Smooth muscle cell (in vitro differentiated cells): ENCODE data around the gene PHLDA1. TPM values are rescaled to one million over a fixed set of nuclear protein-coding genes. Genes with fewer than 3 reads are reported as not detected.
A peak's percentile ranks its signal among the peaks of the same experiment; 100 is the strongest.
"Not testable (repeated sequence)": the region's sequence is repeated elsewhere in the genome, so short reads cannot be mapped to it uniquely, and the experiment has no call there.

Experiments used
- DNase-seq: peaks from one replicate; lab custom pipeline; 2025; ENCODE audit not compliant: unreplicated experiment; lab: John Stamatoyannopoulos, UW
- H2AFZ ChIP-seq: fragments of 200-600 bp; sonication (generic); 2 replicates; pipeline ENCODE4 v1.6.0; 2016; ENCODE audit warnings: antibody characterized with exemption, low read depth, mild to moderate bottlenecking
- H3F3A ChIP-seq: fragments of 200-600 bp; sonication (generic); 2 replicates; pipeline ENCODE4 v1.6.0; 2017; ENCODE audit warnings: antibody characterized with exemption, low read depth
- H3K27ac ChIP-seq: fragments of 200-600 bp; sonication (generic); 2 replicates; pipeline ENCODE4 v1.5.1; 2016; ENCODE audit warnings: low read depth, mild to moderate bottlenecking
- H3K27me3 ChIP-seq: fragments of 200-600 bp; sonication (generic); 2 replicates; pipeline ENCODE4 v1.6.1; 2016; ENCODE audit warnings: low read depth, mild to moderate bottlenecking
- H3K36me3 ChIP-seq: fragments of 200-600 bp; sonication (generic); 2 replicates; pipeline ENCODE4 v1.5.1; 2016; ENCODE audit warnings: low read depth
- H3K4me1 ChIP-seq: fragments of 200-600 bp; sonication (generic); 2 replicates; pipeline ENCODE4 v1.5.1; 2016; ENCODE audit warnings: low read depth
- H3K4me2 ChIP-seq: fragments of 200-600 bp; sonication (generic); 2 replicates; pipeline ENCODE4 v1.6.0; 2016; ENCODE audit warnings: mild to moderate bottlenecking
- H3K4me3 ChIP-seq: fragments of 200-600 bp; sonication (generic); 2 replicates; pipeline ENCODE4 v1.5.1; 2016; ENCODE audit warnings: mild to moderate bottlenecking
- H3K79me2 ChIP-seq: fragments of 200-600 bp; sonication (generic); 2 replicates; pipeline ENCODE4 v1.6.0; 2016; ENCODE audit warnings: low read depth, mild to moderate bottlenecking
- H3K9ac ChIP-seq: fragments of 200-600 bp; sonication (generic); 2 replicates; pipeline ENCODE4 v1.6.0; 2016; ENCODE audit warnings: low read depth
- H3K9me3 ChIP-seq: fragments of 200-600 bp; sonication (generic); replicated peaks from 2 replicates; pipeline ENCODE4 v1.5.1; 2016; ENCODE audit warnings: low read depth
- H4K20me1 ChIP-seq: fragments of 200-600 bp; sonication (generic); 2 replicates; pipeline ENCODE4 v1.6.0; 2016; ENCODE audit warnings: low read depth
- WGBS: methylation state at CpG from one replicate; pipeline ENCODE4 v1.1.7; 2016; ENCODE audit warnings: low lambda C conversion rate; 5-methylcytosine and 5-hydroxymethylcytosine counted together
- polyA plus RNA-seq: library from polyadenylated mRNA; unstranded; fragments of >200 nt; fragmentation: Nextera tagmentation; extraction: Ambion mirVana; gene quantifications from 2 replicates; pipeline ENCODE4 v1.2.1, GENCODE V29; 2016
- total RNA-seq: library from RNA; depleted of rRNA; stranded (reverse); fragments of >200 nt; gene quantifications from 2 replicates; pipeline ENCODE4 v1.2.3, GENCODE V29; 2014
- TF ChIP-seq, protein P1 (sequence below): fragments of 200-600 bp; sonication (generic); IDR thresholded peaks from 2 replicates; pipeline ENCODE4 v1.5.1; 2017; ENCODE audit warnings: borderline replicate concordance, mild to moderate bottlenecking, antibody characterized with exemption; ENCODE audit not compliant: insufficient read depth, poor library complexity, severe bottlenecking

PHLDA1 gene
- total and polyA plus RNA-seq, 2 experiments from 2014 or later: 70.2 to 88.6 TPM

DNA sequence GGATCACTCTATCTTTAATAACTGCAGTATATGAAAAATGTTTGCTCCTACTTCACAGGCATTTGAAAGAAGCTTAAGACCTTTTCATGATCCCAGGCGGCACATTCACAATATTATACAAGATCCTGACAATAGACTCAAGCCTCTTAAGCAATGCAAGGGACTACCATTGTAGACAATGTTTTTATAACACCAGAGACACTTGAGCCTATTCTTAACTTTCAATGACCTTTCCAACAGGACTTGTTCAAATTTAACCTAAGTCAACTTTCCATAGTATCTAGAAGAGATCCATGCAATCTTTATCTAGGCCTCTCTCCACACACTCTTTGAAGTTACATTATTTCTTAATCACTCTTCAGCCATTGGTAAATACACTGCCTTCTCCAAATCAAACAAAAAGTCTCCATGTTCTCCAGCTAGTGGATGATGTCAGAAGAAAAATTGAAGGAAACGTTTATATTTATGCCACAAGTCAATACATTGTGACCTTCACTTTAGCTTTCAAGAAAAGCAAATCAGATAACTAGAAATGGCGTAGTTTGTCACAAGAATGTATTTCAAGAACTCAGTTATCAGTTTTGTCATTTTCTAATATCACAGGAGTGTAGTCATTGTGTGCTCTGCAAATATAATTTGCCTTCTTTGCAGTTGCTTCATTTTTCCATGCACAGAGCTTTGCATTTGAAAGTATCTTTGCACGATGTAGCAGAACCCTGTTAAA, 41.2 kb downstream of the PHLDA1 start:
- H3K9me3 ChIP-seq: no peaks in the 10 kb centered on the region
- no peak overlapping the region for H3K27ac ChIP-seq
- no peak overlapping the region for H2AFZ ChIP-seq
- TF ChIP-seq, protein P1, sequence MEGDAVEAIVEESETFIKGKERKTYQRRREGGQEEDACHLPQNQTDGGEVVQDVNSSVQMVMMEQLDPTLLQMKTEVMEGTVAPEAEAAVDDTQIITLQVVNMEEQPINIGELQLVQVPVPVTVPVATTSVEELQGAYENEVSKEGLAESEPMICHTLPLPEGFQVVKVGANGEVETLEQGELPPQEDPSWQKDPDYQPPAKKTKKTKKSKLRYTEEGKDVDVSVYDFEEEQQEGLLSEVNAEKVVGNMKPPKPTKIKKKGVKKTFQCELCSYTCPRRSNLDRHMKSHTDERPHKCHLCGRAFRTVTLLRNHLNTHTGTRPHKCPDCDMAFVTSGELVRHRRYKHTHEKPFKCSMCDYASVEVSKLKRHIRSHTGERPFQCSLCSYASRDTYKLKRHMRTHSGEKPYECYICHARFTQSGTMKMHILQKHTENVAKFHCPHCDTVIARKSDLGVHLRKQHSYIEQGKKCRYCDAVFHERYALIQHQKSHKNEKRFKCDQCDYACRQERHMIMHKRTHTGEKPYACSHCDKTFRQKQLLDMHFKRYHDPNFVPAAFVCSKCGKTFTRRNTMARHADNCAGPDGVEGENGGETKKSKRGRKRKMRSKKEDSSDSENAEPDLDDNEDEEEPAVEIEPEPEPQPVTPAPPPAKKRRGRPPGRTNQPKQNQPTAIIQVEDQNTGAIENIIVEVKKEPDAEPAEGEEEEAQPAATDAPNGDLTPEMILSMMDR: no peak
- H3K36me3 ChIP-seq: no peaks in the 10 kb centered on the region
- H3K9ac ChIP-seq: no peak overlapping the region
- no peak overlapping the region for H3K4me3 ChIP-seq
- H4K20me1 ChIP-seq: no peaks in the 10 kb centered on the region
- DNase-seq: no peak
- no peaks in the 10 kb centered on the region for H3K79me2 ChIP-seq
- H3K27me3 ChIP-seq: no peaks in the 10 kb centered on the region
- no peak overlapping the region for H3K4me2 ChIP-seq
- H3F3A ChIP-seq: no peaks in the 10 kb centered on the region
- no peaks in the 10 kb centered on the region for H3K4me1 ChIP-seq
- WGBS: 74% methylated on average over 4 of the region's 4 CpGs

- not testable (repeated sequence) for DNase-seq, H3K27ac ChIP-seq, H3F3A ChIP-seq, H4K20me1 ChIP-seq, H3K4me2 ChIP-seq, H3K4me1 ChIP-seq, H3K79me2 ChIP-seq, H3K9me3 ChIP-seq, H2AFZ ChIP-seq, H3K4me3 ChIP-seq, H3K27me3 ChIP-seq, H3K36me3 ChIP-seq, H3K9ac ChIP-seq
- WGBS: 100% methylated on average over 1 of the region's 1 CpG
These were observed 43.9 kb downstream of the PHLDA1 start for GRCh38 chr12:75987709-75988108.

DNA sequence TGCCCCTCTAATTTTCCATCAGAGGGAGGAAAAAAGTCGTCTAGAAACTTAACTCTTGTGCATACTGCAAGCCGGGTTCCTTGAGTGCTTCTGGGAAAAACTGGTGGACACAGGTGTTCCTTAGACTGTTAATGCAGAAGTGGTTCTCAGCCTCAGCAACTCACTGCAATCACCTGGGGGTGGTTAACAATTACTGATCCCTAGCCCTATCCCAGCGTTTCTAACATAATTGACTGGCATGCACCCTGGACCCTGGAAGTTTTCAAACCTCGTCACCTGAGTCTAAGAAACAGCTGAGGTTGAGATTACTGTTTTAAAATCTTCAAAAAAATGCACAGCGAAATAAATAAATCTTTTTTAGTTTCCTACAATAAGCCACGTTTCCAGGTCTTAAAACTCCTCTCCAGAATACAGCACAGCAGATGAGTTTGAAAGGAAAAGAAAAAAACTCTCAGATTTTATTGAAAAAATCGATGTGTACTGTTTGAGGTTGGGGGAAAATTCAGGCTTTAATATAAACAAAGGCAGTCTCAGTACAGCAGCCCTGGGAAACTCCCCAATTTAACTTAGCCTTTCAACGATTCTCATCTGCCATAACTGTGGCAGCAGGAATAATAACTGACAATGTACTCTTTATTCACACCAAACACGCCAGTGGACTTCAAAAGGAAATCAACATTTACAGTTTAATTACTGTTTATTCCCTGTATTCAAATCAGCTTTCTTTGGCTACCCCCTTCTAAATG, 45.4 kb downstream of the PHLDA1 start:
- H3K4me3 ChIP-seq: no peak overlapping the region
- H3K4me1 ChIP-seq: no peaks in the 10 kb centered on the region
- whole genome bisulfite sequencing: 63% methylated on average over 9 of the region's 9 CpGs
- no peaks in the 10 kb centered on the region for H3K36me3 ChIP-seq
- peak overlapping the region; percentile 70 for H2AFZ ChIP-seq
- H3K79me2 ChIP-seq: no peaks in the 10 kb centered on the region
- H3K27ac ChIP-seq: no peak overlapping the region
- no peaks in the 10 kb centered on the region for H4K20me1 ChIP-seq
- no peaks in the 10 kb centered on the region for H3F3A ChIP-seq
- H3K9me3 ChIP-seq: no peaks in the 10 kb centered on the region
- no peaks in the 10 kb centered on the region for H3K27me3 ChIP-seq
- DNase-seq: no peak
- H3K4me2 ChIP-seq: no peak overlapping the region
- H3K9ac ChIP-seq: no peak overlapping the region
- TF ChIP-seq, protein P1: no peak

DNA sequence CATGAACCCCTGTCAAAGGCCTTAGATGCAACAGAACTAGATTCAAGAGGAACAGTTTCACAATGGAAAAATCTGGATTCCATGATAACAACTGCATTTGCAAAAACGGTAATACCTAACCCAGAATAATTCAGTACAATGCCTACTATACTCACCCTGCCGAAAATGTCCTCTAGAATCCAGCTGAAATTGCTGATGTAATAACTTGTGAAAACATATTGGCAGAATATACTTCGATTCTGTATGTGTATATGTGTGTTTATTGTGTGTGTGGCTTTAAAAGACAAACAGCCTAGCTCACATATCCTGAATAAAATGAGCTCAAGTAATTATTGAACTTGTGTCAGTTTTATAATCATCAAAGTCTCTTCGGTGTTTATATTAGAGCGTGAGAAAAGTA, 46.0 kb downstream of the PHLDA1 start:
- Histone ChIP-seq H3K4me2 (no peak overlapping the region), H3K27me3 (no peaks in the 10 kb centered on the region), H3K4me3 (no peak overlapping the region), H4K20me1 (no peaks in the 10 kb centered on the region), H3K9ac (no peak overlapping the region), H2AFZ (no peak overlapping the region), H3F3A (no peaks in the 10 kb centered on the region), H3K9me3 (no peaks in the 10 kb centered on the region), H3K79me2 (no peaks in the 10 kb centered on the region), H3K27ac (no peak overlapping the region), H3K4me1 (no peaks in the 10 kb centered on the region), H3K36me3 (no peaks in the 10 kb centered on the region)
- no peak for DNase-seq
- 93% methylated on average over 5 of the region's 5 CpGs for WGBS
- TF ChIP-seq, protein P1: no peak
